NCI-H1436 (cell line): ENCODE measurements around the gene MTURN.

ENCODE experiments used
- DNase-seq: peaks from one replicate; lab custom pipeline; 2025; lab: John Stamatoyannopoulos, UW

The MTURN gene

GRCh38 chr7:30209951-30210350 is 75.2 kb downstream of the MTURN start:
- DNase-seq, result no peak
